Hepatocyte (in vitro differentiated cells): ENCODE measurements around the gene KBTBD13.

Experiments used
- EZH2 ChIP-seq: fragments of 200-600 bp; sonication (generic); IDR thresholded peaks from 2 replicates; pipeline ENCODE4 v1.6.1; 2016; ENCODE audit warnings: antibody characterized with exemption, mild to moderate bottlenecking, borderline replicate concordance
- TF ChIP-seq, protein P1 (sequence below): fragments of 200-600 bp; sonication (generic); IDR thresholded peaks from 2 replicates; pipeline ENCODE4 v1.5.1; 2016; ENCODE audit warnings: antibody characterized with exemption, mild to moderate bottlenecking; ENCODE audit not compliant: poor library complexity

DNA sequence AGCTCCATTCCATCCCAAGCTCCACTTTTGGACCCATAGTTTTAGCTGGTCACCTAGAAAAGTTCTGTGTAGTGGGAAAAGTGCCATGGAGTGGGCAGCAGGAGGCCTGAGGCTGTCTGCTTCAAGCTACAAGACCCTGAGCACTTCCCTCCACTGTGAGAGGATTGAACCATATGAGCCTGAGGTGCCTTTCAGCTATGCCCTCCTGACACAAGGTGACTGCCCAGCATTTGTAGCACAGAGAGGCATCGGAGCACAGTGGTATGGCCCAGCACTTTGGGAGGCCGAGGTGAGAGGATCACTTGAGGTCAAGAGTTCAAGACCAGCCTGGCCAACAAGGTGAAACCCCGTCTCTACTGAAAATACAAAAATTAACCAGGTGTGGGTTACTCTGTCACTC is 3.9 kb upstream of the KBTBD13 start:
- no peak for TF ChIP-seq EZH2
- TF ChIP-seq, protein P1, sequence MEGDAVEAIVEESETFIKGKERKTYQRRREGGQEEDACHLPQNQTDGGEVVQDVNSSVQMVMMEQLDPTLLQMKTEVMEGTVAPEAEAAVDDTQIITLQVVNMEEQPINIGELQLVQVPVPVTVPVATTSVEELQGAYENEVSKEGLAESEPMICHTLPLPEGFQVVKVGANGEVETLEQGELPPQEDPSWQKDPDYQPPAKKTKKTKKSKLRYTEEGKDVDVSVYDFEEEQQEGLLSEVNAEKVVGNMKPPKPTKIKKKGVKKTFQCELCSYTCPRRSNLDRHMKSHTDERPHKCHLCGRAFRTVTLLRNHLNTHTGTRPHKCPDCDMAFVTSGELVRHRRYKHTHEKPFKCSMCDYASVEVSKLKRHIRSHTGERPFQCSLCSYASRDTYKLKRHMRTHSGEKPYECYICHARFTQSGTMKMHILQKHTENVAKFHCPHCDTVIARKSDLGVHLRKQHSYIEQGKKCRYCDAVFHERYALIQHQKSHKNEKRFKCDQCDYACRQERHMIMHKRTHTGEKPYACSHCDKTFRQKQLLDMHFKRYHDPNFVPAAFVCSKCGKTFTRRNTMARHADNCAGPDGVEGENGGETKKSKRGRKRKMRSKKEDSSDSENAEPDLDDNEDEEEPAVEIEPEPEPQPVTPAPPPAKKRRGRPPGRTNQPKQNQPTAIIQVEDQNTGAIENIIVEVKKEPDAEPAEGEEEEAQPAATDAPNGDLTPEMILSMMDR: no peak
